ENCODE results near the gene CCDC33. TPM values are rescaled to one million over a fixed set of nuclear protein-coding genes. Genes with fewer than 3 reads are reported as not detected.
A peak's percentile ranks its signal among the peaks of the same experiment; 100 is the strongest.

CCDC33 gene
- total RNA-seq, 1 experiment from 2014 or later: 1.2 TPM

DNA sequence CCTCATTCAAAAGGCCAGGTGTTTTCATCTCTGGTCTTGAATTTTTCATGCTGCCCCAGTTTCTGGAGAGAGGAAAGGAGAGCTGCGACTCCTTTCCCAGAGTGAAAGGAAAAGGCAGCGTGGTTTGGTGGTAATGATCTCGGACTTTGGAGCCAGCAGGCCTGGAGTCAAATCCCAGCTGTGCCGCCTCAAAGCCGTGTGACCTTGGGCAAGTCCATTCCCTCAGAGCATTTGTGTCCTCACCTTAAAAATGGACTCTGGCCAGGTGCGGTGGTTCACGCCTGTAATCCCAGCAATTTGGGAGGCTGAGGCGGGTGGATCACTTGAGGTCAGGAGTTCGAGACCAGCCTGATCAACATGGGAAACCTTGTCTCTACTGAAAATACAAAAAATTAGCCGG, 4.7 kb upstream of the CCDC33 start:
- no peak for DNase-seq

GRCh38 chr15:74233373-74233772, 2.8 kb upstream of the CCDC33 start:
- H3K27me3 ChIP-seq: no peaks in the 10 kb centered on the region
- peaks cover 24% of the 10 kb centered on the region for H3K4me1 ChIP-seq
- H3K27ac ChIP-seq: no peak overlapping the region
- no peak for DNase-seq
- no peaks in the 10 kb centered on the region for H3K36me3 ChIP-seq
- no peaks in the 10 kb centered on the region for H3K9me3 ChIP-seq (replicated peaks)
- H3K4me3 ChIP-seq: no peak overlapping the region

More for the DNA sequence above, 4.7 kb upstream of the CCDC33 start:
- Histone ChIP-seq H3K4me3 (no peak overlapping the region), H3K27me3 (no peaks in the 10 kb centered on the region), H3K36me3 (no peaks in the 10 kb centered on the region), H3K9me3 (replicated peaks) (no peaks in the 10 kb centered on the region), H3K4me1 (peaks cover 40% of the 10 kb centered on the region), H3K27ac (no peak overlapping the region)

- H3K36me3 ChIP-seq: no peaks in the 10 kb centered on the region
- no peaks in the 10 kb centered on the region for H3K27me3 ChIP-seq
- peaks cover 26% of the 10 kb centered on the region for H3K4me1 ChIP-seq
- no peaks in the 10 kb centered on the region for H3K9me3 ChIP-seq (replicated peaks)
- no peak for DNase-seq
- H3K27ac ChIP-seq: no peak overlapping the region
- H3K4me3 ChIP-seq: no peak overlapping the region
These were observed 2.1 kb upstream of the CCDC33 start for GRCh38 chr15:74233851-74234597.

DNA sequence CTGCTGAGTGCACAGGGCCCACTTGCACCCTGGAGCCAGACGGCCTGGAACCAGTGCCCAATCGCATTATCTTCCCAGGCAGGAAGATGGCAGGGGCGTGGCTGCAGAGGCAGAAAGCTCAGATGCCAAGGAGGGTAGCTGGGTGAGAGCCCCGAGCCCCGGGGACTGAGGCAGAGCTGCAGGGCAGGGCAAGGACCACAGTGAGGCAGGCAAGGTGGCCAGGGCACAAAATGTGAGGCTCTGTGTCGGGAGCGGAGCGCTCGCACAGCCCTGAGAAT, 1.6 kb upstream of the CCDC33 start:
- H3K27ac ChIP-seq: no peak overlapping the region
- H3K36me3 ChIP-seq: no peaks in the 10 kb centered on the region
- peaks cover 26% of the 10 kb centered on the region for H3K4me1 ChIP-seq
- no peak overlapping the region for H3K4me3 ChIP-seq
- H3K27me3 ChIP-seq: no peaks in the 10 kb centered on the region
- DNase-seq: no peak
- no peaks in the 10 kb centered on the region for H3K9me3 ChIP-seq (replicated peaks)

DNA sequence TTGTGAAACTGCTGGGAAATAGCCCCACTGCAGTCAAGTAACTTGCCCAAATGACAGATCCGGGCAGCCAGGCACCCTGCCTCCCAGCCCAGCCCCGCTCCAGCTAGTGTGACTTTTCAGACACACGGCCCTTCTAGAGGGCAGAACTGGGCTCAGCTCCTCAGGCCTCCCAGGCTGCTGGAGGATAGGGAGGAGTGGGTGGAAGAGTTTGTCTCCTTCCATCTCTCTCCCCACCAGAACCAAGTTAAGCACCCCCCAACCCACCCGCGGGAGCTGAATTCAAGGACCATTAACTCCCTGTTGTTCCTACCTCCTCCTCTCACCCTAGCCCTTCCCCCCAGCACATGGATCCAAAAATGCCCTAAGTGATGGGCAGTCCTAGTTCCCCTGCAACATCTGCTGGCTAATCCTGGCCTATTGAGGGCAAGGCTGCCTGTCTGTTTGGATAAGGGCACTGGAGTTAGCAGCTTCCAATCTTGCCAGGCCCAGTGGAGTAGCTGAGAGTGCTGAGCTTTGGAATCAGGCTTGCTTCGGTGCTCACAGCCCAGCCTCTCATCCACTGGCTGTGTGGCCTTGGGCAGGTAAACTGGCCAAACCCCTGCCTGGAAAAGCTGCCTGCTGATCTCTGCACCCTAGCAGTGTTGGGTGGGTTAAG, 3.1 kb downstream of the CCDC33 start:
- Histone ChIP-seq H3K4me1 (peaks cover 51% of the 10 kb centered on the region), H3K36me3 (no peaks in the 10 kb centered on the region), H3K27me3 (no peaks in the 10 kb centered on the region), H3K9me3 (replicated peaks) (no peaks in the 10 kb centered on the region), H3K4me3 (no peak overlapping the region), H3K27ac (peak overlapping the region; percentile 41; the same call in 1 of the 2 replicates)
- peak; percentile 56 to 68 for DNase-seq

GRCh38 chr15:74240002-74240568, 4.0 kb downstream of the CCDC33 start:
- H3K9me3 ChIP-seq (replicated peaks): no peaks in the 10 kb centered on the region
- peak overlapping the region; percentile 41; the same call in 1 of the 2 replicates for H3K27ac ChIP-seq
- H3K27me3 ChIP-seq: no peaks in the 10 kb centered on the region
- no peak overlapping the region for H3K4me3 ChIP-seq
- peaks cover 55% of the 10 kb centered on the region for H3K4me1 ChIP-seq
- H3K36me3 ChIP-seq: no peaks in the 10 kb centered on the region
- DNase-seq: peak; percentile 97 to 98

DNA sequence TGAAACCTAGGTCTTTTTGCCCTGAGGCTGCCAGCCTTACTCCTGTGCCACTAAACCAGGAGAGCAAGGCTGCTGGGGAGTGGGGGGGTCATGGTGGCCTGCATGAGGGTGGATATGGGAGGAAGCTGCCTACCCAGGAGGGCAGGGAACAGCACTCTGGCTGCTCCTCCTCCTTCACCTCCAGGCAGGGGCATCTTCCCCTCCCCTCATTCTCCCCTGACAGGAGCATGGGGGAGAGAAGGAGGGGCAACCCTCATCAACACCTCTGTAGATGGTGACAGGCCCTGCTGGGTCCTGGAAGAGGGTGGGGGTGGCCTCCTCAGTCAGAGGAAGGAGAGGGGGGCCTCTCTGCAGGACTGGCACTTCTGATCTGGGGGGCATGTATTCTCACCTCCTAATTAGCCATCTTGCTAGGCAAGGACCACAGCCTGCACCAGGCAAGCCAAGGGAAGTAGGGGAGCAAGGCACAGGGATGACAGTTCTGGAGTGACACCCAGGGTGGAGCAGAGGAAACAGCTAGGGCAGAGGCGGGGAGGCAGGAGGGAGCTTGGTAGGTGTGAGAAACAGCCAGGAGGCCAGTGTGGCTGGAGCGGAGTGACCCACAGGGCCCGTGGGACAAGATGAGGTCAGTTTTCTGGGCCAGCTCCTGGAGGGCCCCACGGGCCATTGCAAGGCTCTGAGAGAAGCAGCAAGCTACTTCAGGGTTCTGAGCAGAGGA, 4.9 kb downstream of the CCDC33 start:
- H3K4me3 ChIP-seq: no peak overlapping the region
- no peaks in the 10 kb centered on the region for H3K36me3 ChIP-seq
- peaks cover 60% of the 10 kb centered on the region for H3K4me1 ChIP-seq
- DNase-seq: no peak
- no peaks in the 10 kb centered on the region for H3K9me3 ChIP-seq (replicated peaks)
- H3K27me3 ChIP-seq: no peaks in the 10 kb centered on the region
- peak overlapping the region; percentile 9; the same call in 1 of the 2 replicates for H3K27ac ChIP-seq

- peaks cover 61% of the 10 kb centered on the region for H3K4me1 ChIP-seq
- H3K36me3 ChIP-seq: no peaks in the 10 kb centered on the region
- H3K27me3 ChIP-seq: no peaks in the 10 kb centered on the region
- H3K27ac ChIP-seq: peak overlapping the region; percentile 14; the same call in 1 of the 2 replicates
- no peaks in the 10 kb centered on the region for H3K9me3 ChIP-seq (replicated peaks)
- H3K4me3 ChIP-seq: no peak overlapping the region
- DNase-seq: peak; percentile 78 to 80
These were observed 6.5 kb downstream of the CCDC33 start for GRCh38 chr15:74242441-74243185.

GRCh38 chr15:74243431-74243830, 7.3 kb downstream of the CCDC33 start:
- Histone ChIP-seq H3K27me3 (no peaks in the 10 kb centered on the region), H3K9me3 (replicated peaks) (no peaks in the 10 kb centered on the region), H3K4me1 (peaks cover 61% of the 10 kb centered on the region), H3K4me3 (no peak overlapping the region), H3K36me3 (no peaks in the 10 kb centered on the region), H3K27ac (no peak overlapping the region)
- no peak for DNase-seq

GRCh38 chr15:74244822-74245341, 8.8 kb downstream of the CCDC33 start:
- Histone ChIP-seq H3K4me3 (peak overlapping the region; percentile 47), H3K4me1 (peaks cover 47% of the 10 kb centered on the region), H3K27me3 (no peaks in the 10 kb centered on the region), H3K9me3 (replicated peaks) (no peaks in the 10 kb centered on the region), H3K36me3 (no peaks in the 10 kb centered on the region), H3K27ac (no peak overlapping the region)
- no peak for DNase-seq

DNA sequence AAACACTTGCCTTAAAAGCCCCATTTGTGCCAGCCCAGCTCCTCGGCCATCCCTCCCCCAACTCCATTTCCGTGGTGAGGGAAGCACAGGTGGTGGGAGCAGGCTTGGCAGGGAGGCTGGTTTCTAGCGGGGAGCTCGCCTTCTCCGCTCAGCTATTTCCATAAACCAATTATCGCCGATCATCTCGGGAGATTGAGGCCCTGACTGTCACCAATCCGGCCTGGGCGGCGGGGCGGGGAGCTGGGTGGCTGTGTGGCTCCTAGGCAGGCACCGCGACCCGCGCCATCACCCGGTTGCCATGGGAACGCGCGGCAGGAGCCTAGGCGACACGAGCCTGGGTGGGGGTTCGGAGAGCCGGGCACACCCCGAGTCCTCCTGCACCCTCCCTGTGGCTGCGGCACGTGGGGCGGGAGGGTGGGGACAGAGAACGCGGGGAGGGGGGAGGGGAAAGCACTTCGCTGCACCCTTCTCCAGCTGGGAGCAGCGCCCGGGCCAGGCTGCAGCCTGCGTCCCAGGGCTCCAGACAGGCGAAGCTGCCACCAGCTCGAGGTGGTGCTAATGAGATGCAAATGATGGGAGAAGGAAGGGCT, 9.3 kb downstream of the CCDC33 start:
- Histone ChIP-seq H3K4me3 (peak overlapping the region; percentile 47), H3K36me3 (no peaks in the 10 kb centered on the region), H3K27ac (no peak overlapping the region), H3K27me3 (no peaks in the 10 kb centered on the region), H3K9me3 (replicated peaks) (no peaks in the 10 kb centered on the region), H3K4me1 (peaks cover 41% of the 10 kb centered on the region)
- DNase-seq: peak; percentile 74 to 86

GRCh38 chr15:74250266-74250665, 14.1 kb downstream of the CCDC33 start:
- H3K36me3 ChIP-seq: no peaks in the 10 kb centered on the region
- H3K9me3 ChIP-seq (replicated peaks): no peaks in the 10 kb centered on the region
- no peaks in the 10 kb centered on the region for H3K27me3 ChIP-seq
- no peak overlapping the region for H3K4me3 ChIP-seq
- DNase-seq: no peak
- no peak overlapping the region for H3K27ac ChIP-seq
- peaks cover 12% of the 10 kb centered on the region for H3K4me1 ChIP-seq

DNA sequence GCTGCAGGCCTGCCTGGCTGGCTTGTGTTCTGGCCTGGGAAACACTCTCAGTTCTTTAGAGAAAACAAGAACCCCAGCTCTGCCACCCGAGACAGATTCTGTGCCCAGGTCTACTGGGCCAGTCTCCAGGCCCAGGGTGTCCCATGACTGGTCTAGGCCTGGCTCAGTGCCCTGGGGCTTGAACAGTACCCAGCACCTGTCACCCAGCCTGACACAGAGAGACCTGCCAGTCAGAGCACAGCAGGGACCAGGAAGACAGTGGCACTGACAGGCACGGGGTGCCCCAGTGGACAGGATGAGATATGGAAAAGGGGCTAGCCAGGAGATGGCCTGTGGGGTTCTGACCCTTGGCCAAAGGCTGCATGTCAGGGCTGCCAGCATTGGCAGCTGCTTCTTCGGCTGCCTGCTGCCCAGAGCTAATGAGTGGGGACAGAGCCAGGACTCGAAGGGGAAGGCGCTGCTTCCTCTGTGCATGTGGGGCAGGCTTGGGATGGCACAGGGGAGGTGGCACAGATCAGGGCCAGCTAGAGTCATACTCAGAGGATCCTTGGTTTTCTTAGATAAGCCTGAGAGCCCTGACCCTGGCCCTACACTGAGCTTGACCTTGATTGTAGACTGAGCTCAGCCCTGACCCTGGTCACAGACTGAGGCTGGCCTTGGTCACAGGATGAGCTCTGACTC, 15.1 kb downstream of the CCDC33 start:
- Histone ChIP-seq H3K27me3 (no peaks in the 10 kb centered on the region), H3K9me3 (replicated peaks) (no peaks in the 10 kb centered on the region), H3K4me3 (no peak overlapping the region), H3K27ac (no peak overlapping the region), H3K4me1 (peaks cover 7% of the 10 kb centered on the region), H3K36me3 (no peaks in the 10 kb centered on the region)
- peak; percentile 57 to 67 for DNase-seq

Data from SJCRH30 (cell line).